MCF 10A (cell line): Measurements from ENCODE around the gene PAPSS1. TPM values are rescaled to one million over a fixed set of nuclear protein-coding genes. Genes with fewer than 3 reads are reported as not detected.

Source experiments
- BruUV-seq: library from RNA; stranded (reverse); fragments of 400-500 nt; replicated peaks from 2 replicates; lab custom pipeline; 2021; lab: Mats Ljungman, UMichigan
- CTCF ChIA-PET: fragments of 300-600 bp; sonication (Branson Sonifier 250); formaldehyde crosslinking; extraction: SDS; loops from one replicate; lab custom pipeline; 2021; ENCODE audit warnings: antibody characterized with exemption, inconsistent platforms; lab: Yijun Ruan, JAX
- POLR2A ChIA-PET: fragments of 300-600, 350-650 bp; sonication (Branson Sonifier 250); formaldehyde crosslinking; extraction: SDS; loops from one replicate; lab custom pipeline; 2020; ENCODE audit warnings: antibody characterized with exemption, inconsistent platforms; lab: Yijun Ruan, JAX
- DNase-seq: peaks from one replicate; pipeline ENCODE4 v3.0.0-alpha.2; 2018; ENCODE audit not compliant: unreplicated experiment
- H3K27ac Mint-ChIP-seq: one replicate; pipeline ENCODE4 v1.8.0; 2022; ENCODE audit warnings: mild to moderate bottlenecking, low read depth, mixed read lengths; ENCODE audit not compliant: unreplicated experiment
- H3K27me3 Mint-ChIP-seq: one replicate; pipeline ENCODE4 v1.8.0; 2022; ENCODE audit warnings: mixed read lengths; ENCODE audit not compliant: insufficient read depth, unreplicated experiment
- H3K36me3 Mint-ChIP-seq: one replicate; pipeline ENCODE4 v1.8.0; 2022; ENCODE audit warnings: mild to moderate bottlenecking, moderate library complexity, mixed read lengths; ENCODE audit not compliant: insufficient read depth, unreplicated experiment
- H3K4me1 Mint-ChIP-seq: one replicate; pipeline ENCODE4 v1.8.0; 2022; ENCODE audit warnings: mixed read lengths; ENCODE audit not compliant: insufficient read depth, unreplicated experiment
- H3K4me3 Mint-ChIP-seq: one replicate; pipeline ENCODE4 v1.8.0; 2022; ENCODE audit warnings: mild to moderate bottlenecking, moderate library complexity, mixed read lengths; ENCODE audit not compliant: unreplicated experiment
- H3K9me3 Mint-ChIP-seq: one replicate; pipeline ENCODE4 v1.8.0; 2022; ENCODE audit warnings: mixed read lengths; ENCODE audit not compliant: unreplicated experiment
- CTCF ChIP-seq: fragments of 200-600 bp; IDR thresholded peaks from one replicate; pipeline ENCODE4 v1.8.0; 2022; ENCODE audit warnings: antibody characterized with exemption, mild to moderate bottlenecking; ENCODE audit not compliant: unreplicated experiment
- intact Hi-C: fragments of 100-400 bp; cut with micrococcal nuclease; formaldehyde crosslinking; loops from 2 replicates; pipeline ENCODE4 v1.14.1; 2022
- total RNA-seq: library from RNA; stranded (reverse); gene quantifications from 2 replicates; pipeline ENCODE4 v1.2.3, GENCODE V29; 2022

Gene PAPSS1
- total RNA-seq, 1 experiment from 2014 or later: 63.9 TPM

- Mint-ChIP-seq H3K27me3 (no peaks in the 10 kb centered on the region), H3K9me3 (no peaks in the 10 kb centered on the region), H3K36me3 (peaks cover 13% of the 10 kb centered on the region), H3K4me1 (no peaks in the 10 kb centered on the region), H3K4me3 (no peak overlapping the region), H3K27ac (no peak overlapping the region)
- ChIA-PET CTCF (no interaction called here), POLR2A (no interaction called here)
- intact Hi-C loops: no loop called here
- no peak for TF ChIP-seq CTCF
- BruUV-seq: no TSS peak
- no peak for DNase-seq
Measured at GRCh38 chr4:107643021-107643420, 77.0 kb downstream of the PAPSS1 start.

GRCh38 chr4:107640878-107641277, 79.2 kb downstream of the PAPSS1 start:
- ChIA-PET POLR2A (no interaction called here), CTCF (interaction anchor here (0.6 to 0.7 kb wide), 2 partner anchors 83 to 98 kb away, joined by 3 read pairs; no protein-coding TSS in a partner anchor)
- DNase-seq: no peak
- Mint-ChIP-seq H3K4me1 (no peaks in the 10 kb centered on the region), H3K27me3 (no peaks in the 10 kb centered on the region), H3K36me3 (peaks cover 13% of the 10 kb centered on the region), H3K4me3 (no peak overlapping the region), H3K27ac (no peak overlapping the region), H3K9me3 (no peaks in the 10 kb centered on the region)
- no TSS peak for BruUV-seq
- no peak for TF ChIP-seq CTCF
- intact Hi-C loops: no loop called here

- Mint-ChIP-seq H3K9me3 (no peaks in the 10 kb centered on the region), H3K27me3 (no peaks in the 10 kb centered on the region), H3K36me3 (peaks cover 13% of the 10 kb centered on the region), H3K27ac (no peak overlapping the region), H3K4me3 (no peak overlapping the region), H3K4me1 (no peaks in the 10 kb centered on the region)
- DNase-seq: no peak
- no TSS peak for BruUV-seq
- TF ChIP-seq CTCF: no peak
- ChIA-PET CTCF (interaction anchor here (0.6 to 0.7 kb wide), 2 partner anchors 82 to 99 kb away, joined by 3 read pairs; no protein-coding TSS in a partner anchor), POLR2A (no interaction called here)
- intact Hi-C loops: no loop called here
Measured at GRCh38 chr4:107640197-107640596, 79.8 kb downstream of the PAPSS1 start.

GRCh38 chr4:107635735-107636134, 84.3 kb downstream of the PAPSS1 start:
- intact Hi-C loops: no loop called here
- Mint-ChIP-seq H3K4me1 (no peaks in the 10 kb centered on the region), H3K9me3 (no peaks in the 10 kb centered on the region), H3K4me3 (no peak overlapping the region), H3K36me3 (peaks cover 9% of the 10 kb centered on the region), H3K27me3 (no peaks in the 10 kb centered on the region), H3K27ac (no peak overlapping the region)
- ChIA-PET CTCF (no interaction called here), POLR2A (no interaction called here)
- no peak for TF ChIP-seq CTCF
- no peak for DNase-seq
- no TSS peak for BruUV-seq
